Liver (tissue), 3 donors: Measurements from ENCODE around the gene TUBGCP2.

Experiments used
- ATF3 ChIP-seq: IDR thresholded peaks from 2 replicates; pipeline ENCODE4 v1.6.1; 2016; ENCODE audit warnings: antibody characterized with exemption
- FOXA1 ChIP-seq: IDR thresholded peaks from 2 replicates; pipeline ENCODE4 v1.6.1; 2016; ENCODE audit warnings: antibody characterized with exemption
- GABPA ChIP-seq, 2 donors: IDR thresholded peaks in 1 of 2; conservative IDR thresholded peaks in 1 of 2; 2 replicates each; pipeline ENCODE4 v1.6.1; 2016; ENCODE audit warnings: antibody characterized with exemption in 2 of 2, mild to moderate bottlenecking in 1 of 2, moderate library complexity in 1 of 2
- HNF4A ChIP-seq, 2 donors: conservative IDR thresholded peaks; 2 replicates each; pipeline ENCODE4 v1.6.1; 2016; ENCODE audit warnings: antibody characterized with exemption in 2 of 2, mild to moderate bottlenecking in 2 of 2
- HNF4G ChIP-seq: IDR thresholded peaks from 2 replicates; pipeline ENCODE4 v1.6.1; 2016; ENCODE audit warnings: antibody characterized with exemption
- MAX ChIP-seq: IDR thresholded peaks from 2 replicates; pipeline ENCODE4 v1.6.1; 2016; ENCODE audit warnings: antibody characterized with exemption
- RAD21 ChIP-seq, 2 donors: IDR thresholded peaks; 2 replicates each; pipeline ENCODE4 v1.6.1; 2016; ENCODE audit warnings: antibody characterized with exemption in 2 of 2, mild to moderate bottlenecking in 2 of 2
- RXRA ChIP-seq, 2 donors: IDR thresholded peaks; 2 replicates each; pipeline ENCODE4 v1.6.1; 2017 to 2018; ENCODE audit warnings: antibody characterized with exemption in 2 of 2, mild to moderate bottlenecking in 1 of 2
- TAF1 ChIP-seq: conservative IDR thresholded peaks from 2 replicates; pipeline ENCODE4 v1.6.1; 2016; ENCODE audit warnings: antibody characterized with exemption, mild to moderate bottlenecking
- YY1 ChIP-seq: IDR thresholded peaks from 2 replicates; pipeline ENCODE4 v1.6.1; 2016; ENCODE audit warnings: antibody characterized with exemption, mild to moderate bottlenecking
- TF ChIP-seq, protein P1 (sequence below): fragments of 150-350 bp; IDR thresholded peaks from 2 replicates; pipeline ENCODE4 v1.5.1; 2017; ENCODE audit warnings: improper control_type of control experiment, low read depth, low read length; ENCODE audit not compliant: missing input control
- TF ChIP-seq, protein P2 (sequence below): IDR thresholded peaks from 2 replicates; pipeline ENCODE4 v1.6.1; 2016; ENCODE audit warnings: antibody characterized with exemption, mild to moderate bottlenecking
- TF ChIP-seq, protein P3 (sequence below): IDR thresholded peaks from 2 replicates; pipeline ENCODE4 v1.6.1; 2016; ENCODE audit warnings: antibody characterized with exemption
- donor health status: healthy.
- donor health status: healthy.

GRCh38 chr10:133287832-133288500 lies 20.7 kb downstream of the TUBGCP2 start:
- TF ChIP-seq RAD21 (IDR thresholded peaks at IDR 0.05) (no peak), MAX (no peak), HNF4A (conservative IDR thresholded peaks at IDR 0.05) (no peak), RXRA (IDR thresholded peaks at IDR 0.05) (no peak), TAF1 (no peak), GABPA (IDR thresholded peaks at IDR 0.05 in 1 of 2, conservative IDR thresholded peaks at IDR 0.05 in 1 of 2) (no peak), YY1 (no peak), ATF3 (no peak), HNF4G (no peak), FOXA1 (no peak)
- TF ChIP-seq, protein P1, sequence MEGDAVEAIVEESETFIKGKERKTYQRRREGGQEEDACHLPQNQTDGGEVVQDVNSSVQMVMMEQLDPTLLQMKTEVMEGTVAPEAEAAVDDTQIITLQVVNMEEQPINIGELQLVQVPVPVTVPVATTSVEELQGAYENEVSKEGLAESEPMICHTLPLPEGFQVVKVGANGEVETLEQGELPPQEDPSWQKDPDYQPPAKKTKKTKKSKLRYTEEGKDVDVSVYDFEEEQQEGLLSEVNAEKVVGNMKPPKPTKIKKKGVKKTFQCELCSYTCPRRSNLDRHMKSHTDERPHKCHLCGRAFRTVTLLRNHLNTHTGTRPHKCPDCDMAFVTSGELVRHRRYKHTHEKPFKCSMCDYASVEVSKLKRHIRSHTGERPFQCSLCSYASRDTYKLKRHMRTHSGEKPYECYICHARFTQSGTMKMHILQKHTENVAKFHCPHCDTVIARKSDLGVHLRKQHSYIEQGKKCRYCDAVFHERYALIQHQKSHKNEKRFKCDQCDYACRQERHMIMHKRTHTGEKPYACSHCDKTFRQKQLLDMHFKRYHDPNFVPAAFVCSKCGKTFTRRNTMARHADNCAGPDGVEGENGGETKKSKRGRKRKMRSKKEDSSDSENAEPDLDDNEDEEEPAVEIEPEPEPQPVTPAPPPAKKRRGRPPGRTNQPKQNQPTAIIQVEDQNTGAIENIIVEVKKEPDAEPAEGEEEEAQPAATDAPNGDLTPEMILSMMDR: no peak
- TF ChIP-seq, protein P2, sequence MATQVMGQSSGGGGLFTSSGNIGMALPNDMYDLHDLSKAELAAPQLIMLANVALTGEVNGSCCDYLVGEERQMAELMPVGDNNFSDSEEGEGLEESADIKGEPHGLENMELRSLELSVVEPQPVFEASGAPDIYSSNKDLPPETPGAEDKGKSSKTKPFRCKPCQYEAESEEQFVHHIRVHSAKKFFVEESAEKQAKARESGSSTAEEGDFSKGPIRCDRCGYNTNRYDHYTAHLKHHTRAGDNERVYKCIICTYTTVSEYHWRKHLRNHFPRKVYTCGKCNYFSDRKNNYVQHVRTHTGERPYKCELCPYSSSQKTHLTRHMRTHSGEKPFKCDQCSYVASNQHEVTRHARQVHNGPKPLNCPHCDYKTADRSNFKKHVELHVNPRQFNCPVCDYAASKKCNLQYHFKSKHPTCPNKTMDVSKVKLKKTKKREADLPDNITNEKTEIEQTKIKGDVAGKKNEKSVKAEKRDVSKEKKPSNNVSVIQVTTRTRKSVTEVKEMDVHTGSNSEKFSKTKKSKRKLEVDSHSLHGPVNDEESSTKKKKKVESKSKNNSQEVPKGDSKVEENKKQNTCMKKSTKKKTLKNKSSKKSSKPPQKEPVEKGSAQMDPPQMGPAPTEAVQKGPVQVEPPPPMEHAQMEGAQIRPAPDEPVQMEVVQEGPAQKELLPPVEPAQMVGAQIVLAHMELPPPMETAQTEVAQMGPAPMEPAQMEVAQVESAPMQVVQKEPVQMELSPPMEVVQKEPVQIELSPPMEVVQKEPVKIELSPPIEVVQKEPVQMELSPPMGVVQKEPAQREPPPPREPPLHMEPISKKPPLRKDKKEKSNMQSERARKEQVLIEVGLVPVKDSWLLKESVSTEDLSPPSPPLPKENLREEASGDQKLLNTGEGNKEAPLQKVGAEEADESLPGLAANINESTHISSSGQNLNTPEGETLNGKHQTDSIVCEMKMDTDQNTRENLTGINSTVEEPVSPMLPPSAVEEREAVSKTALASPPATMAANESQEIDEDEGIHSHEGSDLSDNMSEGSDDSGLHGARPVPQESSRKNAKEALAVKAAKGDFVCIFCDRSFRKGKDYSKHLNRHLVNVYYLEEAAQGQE: no peak
- TF ChIP-seq, protein P3, sequence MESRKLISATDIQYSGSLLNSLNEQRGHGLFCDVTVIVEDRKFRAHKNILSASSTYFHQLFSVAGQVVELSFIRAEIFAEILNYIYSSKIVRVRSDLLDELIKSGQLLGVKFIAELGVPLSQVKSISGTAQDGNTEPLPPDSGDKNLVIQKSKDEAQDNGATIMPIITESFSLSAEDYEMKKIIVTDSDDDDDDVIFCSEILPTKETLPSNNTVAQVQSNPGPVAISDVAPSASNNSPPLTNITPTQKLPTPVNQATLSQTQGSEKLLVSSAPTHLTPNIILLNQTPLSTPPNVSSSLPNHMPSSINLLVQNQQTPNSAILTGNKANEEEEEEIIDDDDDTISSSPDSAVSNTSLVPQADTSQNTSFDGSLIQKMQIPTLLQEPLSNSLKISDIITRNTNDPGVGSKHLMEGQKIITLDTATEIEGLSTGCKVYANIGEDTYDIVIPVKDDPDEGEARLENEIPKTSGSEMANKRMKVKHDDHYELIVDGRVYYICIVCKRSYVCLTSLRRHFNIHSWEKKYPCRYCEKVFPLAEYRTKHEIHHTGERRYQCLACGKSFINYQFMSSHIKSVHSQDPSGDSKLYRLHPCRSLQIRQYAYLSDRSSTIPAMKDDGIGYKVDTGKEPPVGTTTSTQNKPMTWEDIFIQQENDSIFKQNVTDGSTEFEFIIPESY: no peak
